ENCODE data around the gene SLC44A1. TPM values are rescaled to one million over a fixed set of nuclear protein-coding genes. Genes with fewer than 3 reads are reported as not detected.

The SLC44A1 gene
- total and polyA plus RNA-seq, 2 of the 13 experiments (the other 11 are each of a cell fraction or from before 2014, with no cell fraction given) = 21.4 to 40.8 TPM

GRCh38 chr9:105291422-105291859 lies 47.0 kb downstream of the SLC44A1 start (continued):
- peak; percentile 59; the same call in 1 of the 2 replicates for TF ChIP-seq LCORL (IDR thresholded peaks at IDR 0.05)
- TF ChIP-seq LCORL (CRISPR knock-in tag; IDR thresholded peaks at IDR 0.05) = peak; percentile 97
- TF ChIP-seq PAF1 (CRISPR knock-in tag; IDR thresholded peaks at IDR 0.05) = no peak
- TF ChIP-seq CHD4 (IDR thresholded peaks at IDR 0.05; ENCODE audit: borderline replicate concordance, low read length) = peak; percentile 43; the same call in 1 of the 2 replicates
- peak; percentile 86 for TF ChIP-seq ZBTB25 (CRISPR knock-in tag; IDR thresholded peaks at IDR 0.05)
- TF ChIP-seq FOXO1 (CRISPR knock-in tag; IDR thresholded peaks at IDR 0.05) = peak; percentile 92
- no peak for TF ChIP-seq ZNF296 (CRISPR knock-in tag; conservative IDR thresholded peaks at IDR 0.05)
- TF ChIP-seq MLLT10 (CRISPR knock-in tag; IDR thresholded peaks at IDR 0.05) = no peak
- 0 out of 2 replicates have a peak, but pooled peaks have one; percentile 27 for TF ChIP-seq ZSCAN25 (CRISPR knock-in tag; IDR thresholded peaks at IDR 0.05)
- peak; percentile 70; the same call in 1 of the 2 replicates for TF ChIP-seq ERF (CRISPR knock-in tag; IDR thresholded peaks at IDR 0.05)
- TF ChIP-seq, protein P1, sequence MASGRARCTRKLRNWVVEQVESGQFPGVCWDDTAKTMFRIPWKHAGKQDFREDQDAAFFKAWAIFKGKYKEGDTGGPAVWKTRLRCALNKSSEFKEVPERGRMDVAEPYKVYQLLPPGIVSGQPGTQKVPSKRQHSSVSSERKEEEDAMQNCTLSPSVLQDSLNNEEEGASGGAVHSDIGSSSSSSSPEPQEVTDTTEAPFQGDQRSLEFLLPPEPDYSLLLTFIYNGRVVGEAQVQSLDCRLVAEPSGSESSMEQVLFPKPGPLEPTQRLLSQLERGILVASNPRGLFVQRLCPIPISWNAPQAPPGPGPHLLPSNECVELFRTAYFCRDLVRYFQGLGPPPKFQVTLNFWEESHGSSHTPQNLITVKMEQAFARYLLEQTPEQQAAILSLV (CRISPR knock-in tag; IDR thresholded peaks at IDR 0.05; ENCODE audit: borderline replicate concordance) = no peak
- TF ChIP-seq MED1 (CRISPR knock-in tag; IDR thresholded peaks at IDR 0.05) = peak; percentile 93
- TF ChIP-seq POGZ (CRISPR knock-in tag; IDR thresholded peaks at IDR 0.05) = peak; percentile 91
- TF ChIP-seq KDM3A (CRISPR knock-in tag; IDR thresholded peaks at IDR 0.05; ENCODE audit: low read depth) = peak; percentile 56; the same call in 1 of the 2 replicates
- TF ChIP-seq ZNF501 (CRISPR knock-in tag; IDR thresholded peaks at IDR 0.05) = peak; percentile 73; the same call in 1 of the 2 replicates
- no peak for TF ChIP-seq ATM (IDR thresholded peaks at IDR 0.05; ENCODE audit: borderline replicate concordance)
- TF ChIP-seq ZSCAN31 (CRISPR knock-in tag; IDR thresholded peaks at IDR 0.05; ENCODE audit: low read depth) = peak; percentile 45; the same call in 1 of the 2 replicates
- peak; percentile 89 for TF ChIP-seq NCOA1 (CRISPR knock-in tag; IDR thresholded peaks at IDR 0.05)
- peak; percentile 58; the same call in 1 of the 2 replicates for TF ChIP-seq ZNF605 (CRISPR knock-in tag; IDR thresholded peaks at IDR 0.05)
- TF ChIP-seq ZNF251 (CRISPR knock-in tag; IDR thresholded peaks at IDR 0.05) = no peak
- no peak for TF ChIP-seq MXI1 (IDR thresholded peaks at IDR 0.05; ENCODE audit: borderline replicate concordance, low read depth, low read length)
- TF ChIP-seq ZNF792 (CRISPR knock-in tag; IDR thresholded peaks at IDR 0.05) = peak; percentile 70; the same call in 1 of the 2 replicates
- TF ChIP-seq KLF11 (CRISPR knock-in tag; IDR thresholded peaks at IDR 0.05) = 0 out of 2 replicates have a peak, but pooled peaks have one; percentile 35
- peak; percentile 82 for TF ChIP-seq HNF1B (CRISPR knock-in tag; IDR thresholded peaks at IDR 0.05)
- TF ChIP-seq, protein P2, sequence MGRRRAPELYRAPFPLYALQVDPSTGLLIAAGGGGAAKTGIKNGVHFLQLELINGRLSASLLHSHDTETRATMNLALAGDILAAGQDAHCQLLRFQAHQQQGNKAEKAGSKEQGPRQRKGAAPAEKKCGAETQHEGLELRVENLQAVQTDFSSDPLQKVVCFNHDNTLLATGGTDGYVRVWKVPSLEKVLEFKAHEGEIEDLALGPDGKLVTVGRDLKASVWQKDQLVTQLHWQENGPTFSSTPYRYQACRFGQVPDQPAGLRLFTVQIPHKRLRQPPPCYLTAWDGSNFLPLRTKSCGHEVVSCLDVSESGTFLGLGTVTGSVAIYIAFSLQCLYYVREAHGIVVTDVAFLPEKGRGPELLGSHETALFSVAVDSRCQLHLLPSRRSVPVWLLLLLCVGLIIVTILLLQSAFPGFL (CRISPR knock-in tag; IDR thresholded peaks at IDR 0.05) = no peak
- no peak for TF ChIP-seq ZNF101 (CRISPR knock-in tag; IDR thresholded peaks at IDR 0.05; ENCODE audit: borderline replicate concordance, low read depth)
- TF ChIP-seq FOXP4 (CRISPR knock-in tag; IDR thresholded peaks at IDR 0.05) = peak; percentile 90
